ENCODE results near the gene MORN4. TPM values are rescaled to one million over a fixed set of nuclear protein-coding genes. Genes with fewer than 3 reads are reported as not detected.

MORN4 gene
- total RNA-seq (10 to 100 TPM in 1 of 2 donors, 1 to 10 TPM in 1; 5.7 to 16.1 TPM), polyA plus RNA-seq (1 to 10 TPM; 4.1 to 8.3 TPM)
- long read RNA-seq, donor 1, transcript MORN4-202 (2 exons, 419 nt): major isoform, 12 of 17 reads
- long read RNA-seq, donor 1, transcript MORN4-201 (5 exons, 2,315 nt): minor isoform, 5 of 17 reads
- long read RNA-seq, donor 1, partial matches to known transcripts: 0 of 17 reads
- long read RNA-seq, donor 1, other reads (novel, unspliced or antisense): 0 of 17 reads
- long read RNA-seq, donor 2, transcript MORN4-202 (2 exons, 419 nt): major isoform, 6 of 11 reads
- long read RNA-seq, donor 2, transcript MORN4-201 (5 exons, 2,315 nt): minor isoform, 5 of 11 reads
- long read RNA-seq, donor 2, partial matches to known transcripts: 0 of 11 reads
- long read RNA-seq, donor 2, other reads (novel, unspliced or antisense): 0 of 11 reads
- long read RNA-seq, donor 3, partial matches to known transcripts: 0 of 3 reads
- long read RNA-seq, donor 3, other reads (novel, unspliced or antisense): 0 of 3 reads
- long read RNA-seq, donor 4, partial matches to known transcripts: 0 of 1 reads
- long read RNA-seq, donor 4, other reads (novel, unspliced or antisense): 0 of 1 reads
- long read RNA-seq, donor 5, partial matches to known transcripts: 0 of 4 reads
- long read RNA-seq, donor 5, other reads (novel, unspliced or antisense): 0 of 4 reads

- H3K27ac ChIP-seq (ENCODE audit: low read depth in 1 of 2, low read length in 1 of 2): peak within 1 kb of the TSS; percentile 43 to 51
- no peaks in the 10 kb centered on the region for H3K9me3 ChIP-seq (ENCODE audit: control insufficient read depth in 4 of 4, insufficient read depth in 3 of 4, low read length in 3 of 4)
- H3K4me3 ChIP-seq: peak within 1 kb of the TSS; percentile 74
- ATAC-seq (ENCODE audit: insufficient read depth, low FRiP score) (peak; percentile 98), DNase-seq (peak; percentile 95 to 96 (median 95))
- no peaks in the 10 kb centered on the region for H3K27me3 ChIP-seq (ENCODE audit: control insufficient read depth in 3 of 3, insufficient read depth in 3 of 3, low read length in 2 of 3)
- TF ChIP-seq CTCF (IDR thresholded peaks at IDR 0.05; ENCODE audit: control extremely low read depth, extremely low read depth): no peak
- H3K36me3 ChIP-seq (ENCODE audit: control insufficient read depth in 4 of 4, insufficient read depth in 4 of 4, low read length in 4 of 4): peaks cover 0 to 4% (median 0%) of the 10 kb centered on the region in 4 donors
- peak within 1 kb of the TSS; percentile 25 to 45 for H3K9ac ChIP-seq (ENCODE audit: insufficient read depth in 1 of 2, low read length in 2 of 2)
- WGBS, 2 donors: 3 to 4% methylated on average over 62 of the region's 62 CpGs
- H3K4me1 ChIP-seq (ENCODE audit: control insufficient read depth in 5 of 5, insufficient read depth in 5 of 5, low read length in 5 of 5): peaks cover 0 to 10% (median 0%) of the 10 kb centered on the region in 5 donors
Measured at GRCh38 chr10:97632949-97633884, at the start of gene MORN4. Gene MORN4, minus strand, starts transcription at chr10:97633500. Its CDS starts 13,847 bp downstream, at chr10:97619653.

- Histone ChIP-seq H3K9me3 (ENCODE audit: control insufficient read depth in 4 of 4, insufficient read depth in 3 of 4, low read length in 3 of 4) (peaks cover 0 to 1% (median 0%) of the 10 kb centered on the region in 4 donors), H3K4me1 (ENCODE audit: control insufficient read depth in 5 of 5, insufficient read depth in 5 of 5, low read length in 5 of 5) (peaks cover 0 to 27% (median 7%) of the 10 kb centered on the region in 5 donors), H3K27ac (ENCODE audit: low read depth in 1 of 2, low read length in 1 of 2) (no peak overlapping the region), H3K27me3 (ENCODE audit: control insufficient read depth in 3 of 3, insufficient read depth in 3 of 3, low read length in 2 of 3) (no peaks in the 10 kb centered on the region), H3K4me3 (no peak overlapping the region), H3K9ac (ENCODE audit: insufficient read depth in 1 of 2, low read length in 2 of 2) (no peak overlapping the region), H3K36me3 (ENCODE audit: control insufficient read depth in 4 of 4, insufficient read depth in 4 of 4, low read length in 4 of 4) (peaks cover 5 to 21% (median 7%) of the 10 kb centered on the region in 4 donors)
- WGBS, 2 donors: 90 to 95% methylated on average over 4 of the region's 4 CpGs
- no peak for ATAC-seq (ENCODE audit: insufficient read depth, low FRiP score)
- DNase-seq: no peak
- TF ChIP-seq CTCF (IDR thresholded peaks at IDR 0.05; ENCODE audit: control extremely low read depth, extremely low read depth): no peak
Measured at GRCh38 chr10:97682042-97682441, 48.7 kb upstream of the MORN4 start.

GRCh38 chr10:97679594-97679993, 46.3 kb upstream of the MORN4 start:
- DNase-seq (no peak), ATAC-seq (ENCODE audit: insufficient read depth, low FRiP score) (no peak)
- H3K4me3 ChIP-seq: no peak overlapping the region
- no peak for TF ChIP-seq CTCF (IDR thresholded peaks at IDR 0.05; ENCODE audit: control extremely low read depth, extremely low read depth)
- peaks cover 7 to 34% (median 15%) of the 10 kb centered on the region in 4 donors for H3K36me3 ChIP-seq (ENCODE audit: control insufficient read depth in 4 of 4, insufficient read depth in 4 of 4, low read length in 4 of 4)
- WGBS, 2 donors: 95% methylated on average over 16 of the region's 16 CpGs
- H3K27me3 ChIP-seq (ENCODE audit: control insufficient read depth in 3 of 3, insufficient read depth in 3 of 3, low read length in 2 of 3): no peaks in the 10 kb centered on the region
- peaks cover 0 to 1% (median 0%) of the 10 kb centered on the region in 4 donors for H3K9me3 ChIP-seq (ENCODE audit: control insufficient read depth in 4 of 4, insufficient read depth in 3 of 4, low read length in 3 of 4)
- H3K4me1 ChIP-seq (ENCODE audit: control insufficient read depth in 5 of 5, insufficient read depth in 5 of 5, low read length in 5 of 5): peaks cover 0 to 9% (median 0%) of the 10 kb centered on the region in 5 donors
- H3K27ac ChIP-seq (ENCODE audit: low read depth in 1 of 2, low read length in 1 of 2): no peak overlapping the region
- no peak overlapping the region for H3K9ac ChIP-seq (ENCODE audit: insufficient read depth in 1 of 2, low read length in 2 of 2)

Data from lung (tissue), 16 donors.